ENCODE data around the gene CDK7. TPM values are rescaled to one million over a fixed set of nuclear protein-coding genes. Genes with fewer than 3 reads are reported as not detected.
"Not testable (repeated sequence)": the region's sequence is repeated elsewhere in the genome, so short reads cannot be mapped to it uniquely, and the experiment has no call there.

Gene CDK7
- total RNA-seq, 4 donors from 2014 or later: 25.7 to 37.2 (median 31.2) TPM

DNA sequence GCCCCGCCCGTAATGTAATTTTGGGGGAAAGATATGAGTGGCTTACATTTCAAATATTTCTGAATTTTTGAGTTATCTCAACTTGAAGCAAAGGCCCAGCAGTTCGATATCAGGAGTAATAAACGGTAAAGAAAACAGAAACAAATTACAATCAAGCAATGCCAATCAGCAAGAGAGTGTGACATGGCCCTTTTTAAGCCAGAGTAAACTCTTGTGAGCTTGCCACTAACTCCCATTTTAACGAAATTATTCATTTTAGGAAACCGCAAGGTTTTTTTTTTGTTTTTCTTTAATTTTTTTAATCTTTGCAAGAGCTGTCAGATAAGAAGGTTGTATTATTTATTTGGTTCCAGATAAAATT, 17.6 kb upstream of the CDK7 start:
- H3K4me3 ChIP-seq: peak overlapping the region; percentile 90
- no peak for DNase-seq (ENCODE audit: low spot score in 2 of 2)
- TF ChIP-seq EP300 (IDR thresholded peaks at IDR 0.05) (no peak), POLR2AphosphoS5 (IDR thresholded peaks at IDR 0.05) (no peak), POLR2A (IDR thresholded peaks at IDR 0.05) (no peak)
- TF ChIP-seq, protein P1, sequence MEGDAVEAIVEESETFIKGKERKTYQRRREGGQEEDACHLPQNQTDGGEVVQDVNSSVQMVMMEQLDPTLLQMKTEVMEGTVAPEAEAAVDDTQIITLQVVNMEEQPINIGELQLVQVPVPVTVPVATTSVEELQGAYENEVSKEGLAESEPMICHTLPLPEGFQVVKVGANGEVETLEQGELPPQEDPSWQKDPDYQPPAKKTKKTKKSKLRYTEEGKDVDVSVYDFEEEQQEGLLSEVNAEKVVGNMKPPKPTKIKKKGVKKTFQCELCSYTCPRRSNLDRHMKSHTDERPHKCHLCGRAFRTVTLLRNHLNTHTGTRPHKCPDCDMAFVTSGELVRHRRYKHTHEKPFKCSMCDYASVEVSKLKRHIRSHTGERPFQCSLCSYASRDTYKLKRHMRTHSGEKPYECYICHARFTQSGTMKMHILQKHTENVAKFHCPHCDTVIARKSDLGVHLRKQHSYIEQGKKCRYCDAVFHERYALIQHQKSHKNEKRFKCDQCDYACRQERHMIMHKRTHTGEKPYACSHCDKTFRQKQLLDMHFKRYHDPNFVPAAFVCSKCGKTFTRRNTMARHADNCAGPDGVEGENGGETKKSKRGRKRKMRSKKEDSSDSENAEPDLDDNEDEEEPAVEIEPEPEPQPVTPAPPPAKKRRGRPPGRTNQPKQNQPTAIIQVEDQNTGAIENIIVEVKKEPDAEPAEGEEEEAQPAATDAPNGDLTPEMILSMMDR (IDR thresholded peaks at IDR 0.05): no peak
- 46% methylated on average over 6 of the region's 6 CpGs for WGBS
- H3K4me1 ChIP-seq: peaks cover 13% of the 10 kb centered on the region
- no peaks in the 10 kb centered on the region for H3K9me3 ChIP-seq
- no peak overlapping the region for H3K27ac ChIP-seq
- no peaks in the 10 kb centered on the region for H3K36me3 ChIP-seq
- H3K27me3 ChIP-seq: no peaks in the 10 kb centered on the region

DNA sequence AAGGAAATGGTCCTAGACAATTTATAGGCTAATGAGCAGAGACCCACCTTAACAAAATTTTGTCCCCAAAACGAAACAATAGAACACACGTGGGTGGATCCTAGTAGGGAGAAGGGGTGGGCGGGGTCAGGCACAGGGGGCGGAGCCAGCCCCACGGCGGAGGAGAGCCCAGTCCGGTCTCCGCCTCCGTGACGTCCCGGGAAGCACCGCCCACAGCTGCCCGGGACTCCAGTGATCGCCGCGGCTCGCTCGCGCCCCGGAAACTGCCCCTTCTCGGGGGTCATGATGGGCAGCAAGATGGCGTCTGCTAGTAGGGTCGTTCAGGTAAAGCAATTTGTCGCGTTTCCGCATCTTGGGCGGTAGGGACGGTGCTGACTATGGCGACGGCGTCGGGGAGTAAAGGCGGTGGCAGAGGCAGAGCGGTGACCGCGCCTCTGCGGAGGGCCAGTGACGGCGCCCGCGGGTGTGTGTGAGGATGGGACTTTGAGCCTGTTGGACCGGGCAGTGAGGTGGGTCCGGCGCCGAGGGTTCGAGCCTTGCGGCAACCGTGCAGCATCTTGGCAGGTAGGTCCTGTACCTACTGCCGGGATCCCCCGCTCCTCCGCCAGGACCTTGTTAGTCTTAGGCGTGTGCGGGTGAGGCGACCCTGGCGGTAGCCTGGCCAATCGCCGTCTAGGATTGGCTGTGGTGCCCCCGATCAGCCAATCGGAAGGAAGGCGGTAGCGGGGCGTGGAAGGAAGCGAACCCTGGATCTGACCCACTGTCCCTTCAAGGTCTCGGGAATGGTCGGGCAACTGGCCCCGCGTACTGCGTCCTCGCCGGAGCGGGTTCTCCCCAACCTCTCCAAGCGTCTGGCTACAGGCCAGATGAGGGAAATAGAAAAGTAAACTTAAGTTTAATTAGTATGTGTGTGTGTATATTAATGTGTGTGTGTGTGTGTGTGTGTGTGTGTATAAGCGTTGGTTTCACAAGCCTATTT, 16.8 kb upstream of the CDK7 start:
- no peaks in the 10 kb centered on the region for H3K27me3 ChIP-seq
- DNase-seq (ENCODE audit: low spot score in 2 of 2): peak; percentile 97 to 98
- WGBS: 0% methylated on average over 30 of the region's 73 CpGs
- TF ChIP-seq EP300 (IDR thresholded peaks at IDR 0.05) (no peak), POLR2AphosphoS5 (IDR thresholded peaks at IDR 0.05) (peak; percentile 37 to 56 (median 48)), POLR2A (IDR thresholded peaks at IDR 0.05) (peak in 1 of 2 donors; percentile 44)
- TF ChIP-seq, protein P1 (IDR thresholded peaks at IDR 0.05): peak in 1 of 2 donors; percentile 40
- H3K9me3 ChIP-seq: no peaks in the 10 kb centered on the region
- peak overlapping the region; percentile 90 for H3K4me3 ChIP-seq
- no peaks in the 10 kb centered on the region for H3K36me3 ChIP-seq
- H3K27ac ChIP-seq: peak overlapping the region; percentile 94
- peaks cover 13% of the 10 kb centered on the region for H3K4me1 ChIP-seq

DNA sequence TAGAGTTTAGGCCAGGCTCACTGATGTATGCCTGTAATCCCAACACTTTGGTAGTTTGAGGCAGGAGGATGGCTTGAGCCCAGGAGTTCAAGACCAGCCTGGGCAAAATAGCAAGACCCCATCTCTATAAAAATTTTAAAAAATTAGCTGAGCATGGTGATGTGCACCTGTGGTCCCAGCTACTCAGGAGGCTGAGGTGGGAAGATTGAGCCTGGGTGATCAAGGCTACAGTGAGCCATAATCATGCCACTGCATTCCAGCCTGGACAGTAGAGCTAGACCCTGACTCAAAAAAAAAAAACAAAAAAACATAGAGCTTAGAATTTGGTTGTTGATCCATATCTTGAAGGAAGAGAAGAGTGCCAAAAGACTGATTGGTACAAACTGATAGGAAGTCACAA, 14.7 kb upstream of the CDK7 start:
- H3K4me3 ChIP-seq: no peak overlapping the region
- no peak overlapping the region for H3K27ac ChIP-seq
- TF ChIP-seq, protein P1 (IDR thresholded peaks at IDR 0.05): no peak
- TF ChIP-seq EP300 (IDR thresholded peaks at IDR 0.05) (no peak), POLR2AphosphoS5 (IDR thresholded peaks at IDR 0.05) (no peak), POLR2A (IDR thresholded peaks at IDR 0.05) (no peak)
- H3K27me3 ChIP-seq: no peaks in the 10 kb centered on the region
- no peaks in the 10 kb centered on the region for H3K9me3 ChIP-seq
- peaks cover 13% of the 10 kb centered on the region for H3K4me1 ChIP-seq
- no peak for DNase-seq (ENCODE audit: low spot score in 2 of 2)
- H3K36me3 ChIP-seq: peaks cover 4% of the 10 kb centered on the region

DNA sequence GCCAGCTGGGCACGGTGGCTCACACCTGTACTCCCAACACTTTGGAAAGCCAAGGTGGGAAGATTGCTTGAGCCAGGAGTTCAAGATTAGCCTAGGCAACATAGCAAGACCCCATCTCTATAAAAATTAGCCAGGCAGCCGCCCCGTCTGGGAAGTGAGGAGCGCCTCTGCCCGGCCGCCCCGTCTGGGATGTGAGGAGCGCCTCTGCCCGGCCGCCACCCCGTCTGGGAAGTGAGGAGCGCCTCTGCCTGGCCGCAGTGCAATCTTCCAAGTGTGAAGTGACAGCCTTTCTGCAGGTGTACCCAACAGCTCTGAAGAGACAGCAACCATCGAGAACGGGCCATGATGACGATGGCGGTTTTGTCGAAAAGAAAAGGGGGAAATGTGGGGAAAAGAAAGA, 14.3 kb upstream of the CDK7 start:
- not testable (repeated sequence) for H3K27ac ChIP-seq; H3K4me3 ChIP-seq; H3K36me3 ChIP-seq; DNase-seq (ENCODE audit: low spot score in 2 of 2); H3K9me3 ChIP-seq; H3K27me3 ChIP-seq
- 91% methylated on average over 18 of the region's 18 CpGs for WGBS
- H3K4me1 ChIP-seq: peaks cover 13% of the 10 kb centered on the region

GRCh38 chr5:69220833-69221232, 13.9 kb upstream of the CDK7 start:
- 88% methylated on average over 9 of the region's 9 CpGs for WGBS
- H3K4me3 ChIP-seq; DNase-seq (ENCODE audit: low spot score in 2 of 2); H3K27me3 ChIP-seq; H3K27ac ChIP-seq; H3K36me3 ChIP-seq; H3K9me3 ChIP-seq: not testable (repeated sequence)
- peaks cover 13% of the 10 kb centered on the region for H3K4me1 ChIP-seq

GRCh38 chr5:69224520-69224919, 10.2 kb upstream of the CDK7 start:
- H3K27me3 ChIP-seq: no peaks in the 10 kb centered on the region
- H3K4me1 ChIP-seq: peaks cover under 1% of the 10 kb centered on the region
- peaks cover 31% of the 10 kb centered on the region for H3K36me3 ChIP-seq
- no peaks in the 10 kb centered on the region for H3K9me3 ChIP-seq
- DNase-seq (ENCODE audit: low spot score in 2 of 2): no peak
- H3K4me3 ChIP-seq: no peak overlapping the region
- WGBS: 95% methylated on average over 8 of the region's 8 CpGs
- no peak overlapping the region for H3K27ac ChIP-seq
- no peak for TF ChIP-seq POLR2A (IDR thresholded peaks at IDR 0.05)
- TF ChIP-seq, protein P1 (IDR thresholded peaks at IDR 0.05): no peak
- no peak for TF ChIP-seq EP300 (IDR thresholded peaks at IDR 0.05)

All from suprapubic skin (tissue), 4 donors.